HUES6 (cell line): Measurements from ENCODE around the gene AVPI1.

Experiments used
- H3K27ac ChIP-seq: 2 replicates; pipeline ENCODE4 v1.7.0; 2013; ENCODE audit warnings: low read depth, mild to moderate bottlenecking, low read length, inconsistent platforms
- H3K27me3 ChIP-seq: 2 replicates; pipeline ENCODE4 v1.6.1; 2013; ENCODE audit warnings: low read length; ENCODE audit not compliant: control insufficient read depth, insufficient read depth
- H3K36me3 ChIP-seq: 2 replicates; pipeline ENCODE4 v1.6.1; 2013; ENCODE audit warnings: low read length; ENCODE audit not compliant: control insufficient read depth, insufficient read depth
- H3K4me1 ChIP-seq: 2 replicates; pipeline ENCODE4 v1.6.1; 2013; ENCODE audit warnings: low read length; ENCODE audit not compliant: control insufficient read depth, insufficient read depth
- H3K4me3 ChIP-seq: 2 replicates; pipeline ENCODE4 v1.5.1; 2013; ENCODE audit warnings: low read depth, low read length
- H3K9ac ChIP-seq: one replicate; pipeline ENCODE4 v1.6.1; 2013; ENCODE audit warnings: mild to moderate bottlenecking, low read length
- H3K9me3 ChIP-seq: 2 replicates; pipeline ENCODE4 v1.6.1; 2013; ENCODE audit warnings: low read depth, low read length; ENCODE audit not compliant: control insufficient read depth, insufficient read depth

Gene AVPI1

GRCh38 chr10:97721871-97722780 is 35.1 kb upstream of the AVPI1 start:
- peaks cover 22% of the 10 kb centered on the region for H3K4me1 ChIP-seq
- H3K27ac ChIP-seq: no peak overlapping the region
- H3K9ac ChIP-seq: no peak overlapping the region
- no peaks in the 10 kb centered on the region for H3K9me3 ChIP-seq
- H3K36me3 ChIP-seq: peaks cover 9% of the 10 kb centered on the region
- H3K4me3 ChIP-seq: no peak overlapping the region
- no peaks in the 10 kb centered on the region for H3K27me3 ChIP-seq

GRCh38 chr10:97719602-97720001 is 32.6 kb upstream of the AVPI1 start:
- Histone ChIP-seq H3K9me3 (no peaks in the 10 kb centered on the region), H3K27me3 (no peaks in the 10 kb centered on the region), H3K9ac (no peak overlapping the region), H3K4me1 (peaks cover 34% of the 10 kb centered on the region), H3K36me3 (peaks cover 12% of the 10 kb centered on the region), H3K27ac (no peak overlapping the region), H3K4me3 (no peak overlapping the region)

GRCh38 chr10:97718659-97719142 is 31.7 kb upstream of the AVPI1 start:
- H3K27me3 ChIP-seq: no peaks in the 10 kb centered on the region
- H3K4me1 ChIP-seq: peaks cover 34% of the 10 kb centered on the region
- no peak overlapping the region for H3K27ac ChIP-seq
- H3K4me3 ChIP-seq: no peak overlapping the region
- no peaks in the 10 kb centered on the region for H3K9me3 ChIP-seq
- no peak overlapping the region for H3K9ac ChIP-seq
- H3K36me3 ChIP-seq: peaks cover 12% of the 10 kb centered on the region

GRCh38 chr10:97718178-97718577 is 31.1 kb upstream of the AVPI1 start:
- no peak overlapping the region for H3K27ac ChIP-seq

GRCh38 chr10:97717627-97718026 is 30.6 kb upstream of the AVPI1 start:
- Histone ChIP-seq H3K36me3 (peaks cover 12% of the 10 kb centered on the region), H3K4me3 (no peak overlapping the region), H3K27me3 (no peaks in the 10 kb centered on the region), H3K9ac (no peak overlapping the region), H3K4me1 (peaks cover 40% of the 10 kb centered on the region), H3K27ac (no peak overlapping the region), H3K9me3 (no peaks in the 10 kb centered on the region)

More at GRCh38 chr10:97718178-97718577, 31.1 kb upstream of the AVPI1 start:
- Histone ChIP-seq H3K4me1 (peaks cover 35% of the 10 kb centered on the region), H3K9me3 (no peaks in the 10 kb centered on the region), H3K9ac (no peak overlapping the region), H3K4me3 (no peak overlapping the region), H3K36me3 (peaks cover 12% of the 10 kb centered on the region), H3K27me3 (no peaks in the 10 kb centered on the region)

GRCh38 chr10:97715259-97715874 is 28.3 kb upstream of the AVPI1 start:
- Histone ChIP-seq H3K4me3 (peak overlapping the region; percentile 81), H3K36me3 (peaks cover 12% of the 10 kb centered on the region), H3K9ac (peak overlapping the region; percentile 85), H3K27ac (peak overlapping the region; percentile 59; the same call in 1 of the 2 replicates), H3K4me1 (peaks cover 40% of the 10 kb centered on the region), H3K27me3 (no peaks in the 10 kb centered on the region), H3K9me3 (no peaks in the 10 kb centered on the region)

GRCh38 chr10:97714401-97715258 is 27.6 kb upstream of the AVPI1 start:
- Histone ChIP-seq H3K4me1 (peaks cover 37% of the 10 kb centered on the region), H3K9me3 (no peaks in the 10 kb centered on the region), H3K27me3 (no peaks in the 10 kb centered on the region), H3K4me3 (peak overlapping the region; percentile 81), H3K9ac (peak overlapping the region; percentile 85), H3K27ac (peak overlapping the region; percentile 59; the same call in 1 of the 2 replicates), H3K36me3 (peaks cover 12% of the 10 kb centered on the region)

GRCh38 chr10:97713826-97714400 is 26.9 kb upstream of the AVPI1 start:
- Histone ChIP-seq H3K4me3 (peak overlapping the region; percentile 81), H3K36me3 (peaks cover 12% of the 10 kb centered on the region), H3K9me3 (no peaks in the 10 kb centered on the region), H3K9ac (peak overlapping the region; percentile 85), H3K27me3 (no peaks in the 10 kb centered on the region), H3K27ac (peak overlapping the region; percentile 59; the same call in 1 of the 2 replicates), H3K4me1 (peaks cover 34% of the 10 kb centered on the region)

GRCh38 chr10:97713339-97713825 is 26.3 kb upstream of the AVPI1 start, which contains the start of gene MARVELD1:
TSS of gene MARVELD1 (plus strand) at chr10:97713730. CDS start at chr10:97713877, 147 bp downstream.
- no peaks in the 10 kb centered on the region for H3K27me3 ChIP-seq
- no peaks in the 10 kb centered on the region for H3K9me3 ChIP-seq
- H3K4me3 ChIP-seq: peak within 1 kb of the TSS; percentile 81
- peaks cover 12% of the 10 kb centered on the region for H3K36me3 ChIP-seq
- peak within 1 kb of the TSS; percentile 85 for H3K9ac ChIP-seq
- H3K4me1 ChIP-seq: peaks cover 29% of the 10 kb centered on the region
- peak within 1 kb of the TSS; percentile 59; the same call in 1 of the 2 replicates for H3K27ac ChIP-seq
